BE2C (cell line): ENCODE results near the gene GCDH.

Experiments used
- DNase-seq: peaks from one replicate; pipeline ENCODE4 v3.0.0-alpha.2; 2020
- H3K27me3 ChIP-seq: fragments of 250-450 bp; sonication (Bioruptor Pico); 2 replicates; pipeline ENCODE4 v1.5.1; 2020; ENCODE audit warnings: mild to moderate bottlenecking
- H3K36me3 ChIP-seq: fragments of 250-450 bp; sonication (Bioruptor Pico); 2 replicates; pipeline ENCODE4 v1.5.1; 2020; ENCODE audit warnings: mild to moderate bottlenecking
- H3K4me1 ChIP-seq: fragments of 250-450 bp; sonication (Bioruptor Pico); 2 replicates; pipeline ENCODE4 v1.5.1; 2020
- H3K4me3 ChIP-seq: 2 replicates; pipeline ENCODE4 v1.5.1; 2011; ENCODE audit warnings: low read depth, low read length
- H3K9me3 ChIP-seq: fragments of 250-450 bp; sonication (Bioruptor Pico); 2 replicates; pipeline ENCODE4 v1.5.1; 2020
- CTCF ChIP-seq: IDR thresholded peaks from 2 replicates; pipeline ENCODE4 v1.5.1; 2012; ENCODE audit warnings: mild to moderate bottlenecking, low read depth, low read length

The GCDH gene

GRCh38 chr19:12881172-12881808 is 9.7 kb upstream of the GCDH start, which contains the start of gene DNASE2:
Gene DNASE2 (minus strand): TSS chr19:12881449. CDS start chr19:12881375, 74 bp downstream.
- Histone ChIP-seq H3K4me3 (peak within 1 kb of the TSS; percentile 80), H3K4me1 (no peaks in the 10 kb centered on the region; the same call in 1 of the 2 replicates)
- peak; percentile 95 for DNase-seq

GRCh38 chr19:12882589-12882988 is 8.4 kb upstream of the GCDH start:
- Histone ChIP-seq H3K9me3 (peaks cover 11% of the 10 kb centered on the region), H3K4me1 (no peaks in the 10 kb centered on the region; the same call in 1 of the 2 replicates), H3K4me3 (no peak overlapping the region), H3K27me3 (peaks cover 13% of the 10 kb centered on the region), H3K36me3 (no peaks in the 10 kb centered on the region)
- DNase-seq = no peak
- TF ChIP-seq CTCF = no peak

More at GRCh38 chr19:12881172-12881808, 9.7 kb upstream of the GCDH start, which contains the start of gene DNASE2:
- TF ChIP-seq CTCF = no peak
- H3K27me3 ChIP-seq = peaks cover 13% of the 10 kb centered on the region; the same call in 1 of the 2 replicates
- peaks cover 11% of the 10 kb centered on the region for H3K9me3 ChIP-seq
- H3K36me3 ChIP-seq = no peaks in the 10 kb centered on the region

- H3K4me1 ChIP-seq = no peaks in the 10 kb centered on the region; the same call in 1 of the 2 replicates
- H3K36me3 ChIP-seq = no peaks in the 10 kb centered on the region
- peaks cover 11% of the 10 kb centered on the region for H3K9me3 ChIP-seq
- no peak for TF ChIP-seq CTCF
- H3K27me3 ChIP-seq = peaks cover 13% of the 10 kb centered on the region
- no peak for DNase-seq
- no peak overlapping the region for H3K4me3 ChIP-seq
Measured at GRCh38 chr19:12884202-12884601, 6.8 kb upstream of the GCDH start.

GRCh38 chr19:12884627-12884925 is 6.4 kb upstream of the GCDH start:
- no peak overlapping the region for H3K4me3 ChIP-seq
- TF ChIP-seq CTCF = no peak
- no peaks in the 10 kb centered on the region; the same call in 1 of the 2 replicates for H3K4me1 ChIP-seq
- H3K36me3 ChIP-seq = no peaks in the 10 kb centered on the region
- DNase-seq = no peak
- peaks cover 13% of the 10 kb centered on the region for H3K27me3 ChIP-seq
- H3K9me3 ChIP-seq = peaks cover 11% of the 10 kb centered on the region

- Histone ChIP-seq H3K4me1 (no peaks in the 10 kb centered on the region; the same call in 1 of the 2 replicates), H3K4me3 (peak overlapping the region; percentile 36), H3K9me3 (peaks cover 11% of the 10 kb centered on the region), H3K36me3 (no peaks in the 10 kb centered on the region), H3K27me3 (peaks cover 13% of the 10 kb centered on the region)
- peak; percentile 69 for DNase-seq
- TF ChIP-seq CTCF = peak; percentile 49
Measured at GRCh38 chr19:12884926-12885748, 5.8 kb upstream of the GCDH start.
